ENCODE measurements around the gene KCTD13.
"Not testable (repeated sequence)": the region's sequence is repeated elsewhere in the genome, so short reads cannot be mapped to it uniquely, and the experiment has no call there.

KCTD13 gene

GRCh38 chr16:29943846-29944799 lies 18.1 kb upstream of the KCTD13 start:
- DNase-seq (ENCODE audit: low read depth) = peak; percentile 98

GRCh38 chr16:29940656-29941055 lies 14.6 kb upstream of the KCTD13 start:
- DNase-seq (ENCODE audit: low read depth) = no peak

- DNase-seq (ENCODE audit: low read depth) = not testable (repeated sequence)
Observed at GRCh38 chr16:29931750-29932149, 5.7 kb upstream of the KCTD13 start.

- no peak for DNase-seq (ENCODE audit: low read depth)
Observed at GRCh38 chr16:29927070-29927905, 1.3 kb upstream of the KCTD13 start.

- DNase-seq (ENCODE audit: low read depth) = peak; percentile 51
Observed at GRCh38 chr16:29926711-29927052, 656 bp upstream of the KCTD13 start.

GRCh38 chr16:29925105-29925756 lies 795 bp downstream of the KCTD13 start:
- peak; percentile 22 for DNase-seq (ENCODE audit: low read depth)

- DNase-seq (ENCODE audit: low read depth) = no peak
Observed at GRCh38 chr16:29922986-29923501, 3.0 kb downstream of the KCTD13 start.

GRCh38 chr16:29922326-29922725 lies 3.7 kb downstream of the KCTD13 start:
- no peak for DNase-seq (ENCODE audit: low read depth)

GRCh38 chr16:29921034-29921385 lies 5.0 kb downstream of the KCTD13 start:
- no peak for DNase-seq (ENCODE audit: low read depth)

- DNase-seq (ENCODE audit: low read depth) = no peak
Observed at GRCh38 chr16:29920288-29921033, 5.6 kb downstream of the KCTD13 start.

- peak; percentile 11 for DNase-seq (ENCODE audit: low read depth)
Observed at GRCh38 chr16:29916979-29917378, 9.0 kb downstream of the KCTD13 start.

GRCh38 chr16:29915590-29916247 lies 10.3 kb downstream of the KCTD13 start:
- peak; percentile 67 for DNase-seq (ENCODE audit: low read depth)

GRCh38 chr16:29913514-29913913 lies 12.5 kb downstream of the KCTD13 start:
- DNase-seq (ENCODE audit: low read depth) = no peak

GRCh38 chr16:29912087-29912486 lies 13.9 kb downstream of the KCTD13 start:
- no peak for DNase-seq (ENCODE audit: low read depth)

- no peak for DNase-seq (ENCODE audit: low read depth)
Observed at GRCh38 chr16:29911676-29912010, 14.4 kb downstream of the KCTD13 start.

- no peak for DNase-seq (ENCODE audit: low read depth)
Observed at GRCh38 chr16:29910819-29911675, 15.0 kb downstream of the KCTD13 start.

GRCh38 chr16:29909851-29910250 lies 16.2 kb downstream of the KCTD13 start:
- DNase-seq (ENCODE audit: low read depth) = not testable (repeated sequence)

- DNase-seq (ENCODE audit: low read depth) = peak; percentile 25
Observed at GRCh38 chr16:29909391-29909790, 16.6 kb downstream of the KCTD13 start.

- DNase-seq (ENCODE audit: low read depth) = no peak
Observed at GRCh38 chr16:29908719-29909220, 17.3 kb downstream of the KCTD13 start.

GRCh38 chr16:29907973-29908372 lies 18.1 kb downstream of the KCTD13 start:
- no peak for DNase-seq (ENCODE audit: low read depth)

Measured in ELR (cell line).